G401 (cell line): ENCODE data around the gene OXNAD1. TPM values are rescaled to one million over a fixed set of nuclear protein-coding genes. Genes with fewer than 3 reads are reported as not detected.

Experiments
- DNase-seq: peaks from one replicate; pipeline ENCODE4 v3.0.0-alpha.2; 2015; ENCODE audit warnings: low spot score
- in situ Hi-C: cut with HindIII; loops from 2 replicates; pipeline ENCODE4 v1.10.0; 2016; ENCODE audit warnings: low sequenced_read_pairs, mixed read lengths
- total RNA-seq: library from RNA; depleted of rRNA; stranded (reverse); fragments of >200 nt; shearing (Covaris generic); gene quantifications from 2 replicates; pipeline ENCODE4 v1.2.3, GENCODE V29; 2014

OXNAD1 gene
- total RNA-seq, 1 experiment from 2014 or later = 14.8 TPM

- in situ Hi-C loops = no loop called here
- no peak for DNase-seq
Measured at GRCh38 chr3:16265455-16265786, 409 bp downstream of the OXNAD1 start.

- in situ Hi-C loops = no loop called here
Measured at GRCh38 chr3:16266714-16267113, 1.7 kb downstream of the OXNAD1 start.

GRCh38 chr3:16270855-16271254 is 5.8 kb downstream of the OXNAD1 start:
- DNase-seq = no peak
- in situ Hi-C loops = no loop called here

More at GRCh38 chr3:16266714-16267113, 1.7 kb downstream of the OXNAD1 start:
- DNase-seq = no peak

GRCh38 chr3:16272588-16272987 is 7.6 kb downstream of the OXNAD1 start:
- in situ Hi-C loops = no loop called here
- DNase-seq = no peak

GRCh38 chr3:16273867-16274266 is 8.9 kb downstream of the OXNAD1 start:
- DNase-seq = no peak
- in situ Hi-C loops = no loop called here

- in situ Hi-C loops = no loop called here
- DNase-seq = no peak
Measured at GRCh38 chr3:16277471-16277870, 12.5 kb downstream of the OXNAD1 start.

- no peak for DNase-seq
- in situ Hi-C loops = no loop called here
Measured at GRCh38 chr3:16279010-16279801, 14.2 kb downstream of the OXNAD1 start.

GRCh38 chr3:16280671-16281070 is 15.7 kb downstream of the OXNAD1 start:
- no peak for DNase-seq
- in situ Hi-C loops = no loop called here

- no peak for DNase-seq
- in situ Hi-C loops = no loop called here
Measured at GRCh38 chr3:16284633-16285032, 19.6 kb downstream of the OXNAD1 start.

GRCh38 chr3:16286161-16286560 is 21.1 kb downstream of the OXNAD1 start:
- no peak for DNase-seq
- in situ Hi-C loops = no loop called here

GRCh38 chr3:16286751-16287543 is 21.9 kb downstream of the OXNAD1 start:
- in situ Hi-C loops = no loop called here

GRCh38 chr3:16288664-16289063 is 23.7 kb downstream of the OXNAD1 start:
- in situ Hi-C loops = no loop called here

More at GRCh38 chr3:16286751-16287543, 21.9 kb downstream of the OXNAD1 start:
- DNase-seq = no peak

GRCh38 chr3:16289144-16289889 is 24.3 kb downstream of the OXNAD1 start:
- in situ Hi-C loops = no loop called here
- no peak for DNase-seq

More at GRCh38 chr3:16288664-16289063, 23.7 kb downstream of the OXNAD1 start:
- no peak for DNase-seq

GRCh38 chr3:16290007-16290826 is 25.2 kb downstream of the OXNAD1 start:
- DNase-seq = peak; percentile 72
- in situ Hi-C loops = no loop called here

- in situ Hi-C loops = no loop called here
- no peak for DNase-seq
Measured at GRCh38 chr3:16290827-16291196, 25.8 kb downstream of the OXNAD1 start.

- in situ Hi-C loops = no loop called here
- DNase-seq = no peak
Measured at GRCh38 chr3:16294844-16295243, 29.8 kb downstream of the OXNAD1 start.

GRCh38 chr3:16295298-16295890 is 30.4 kb downstream of the OXNAD1 start:
- in situ Hi-C loops = no loop called here
- DNase-seq = no peak

GRCh38 chr3:16297997-16298885 is 33.2 kb downstream of the OXNAD1 start:
- DNase-seq = no peak
- in situ Hi-C loops = no loop called here
